NK-92 (cell line): ENCODE data around the gene POLR2A.

ENCODE experiments used
- DNase-seq: peaks from one replicate; lab custom pipeline; 2025; ENCODE audit not compliant: unreplicated experiment; lab: John Stamatoyannopoulos, UW

POLR2A gene

DNA sequence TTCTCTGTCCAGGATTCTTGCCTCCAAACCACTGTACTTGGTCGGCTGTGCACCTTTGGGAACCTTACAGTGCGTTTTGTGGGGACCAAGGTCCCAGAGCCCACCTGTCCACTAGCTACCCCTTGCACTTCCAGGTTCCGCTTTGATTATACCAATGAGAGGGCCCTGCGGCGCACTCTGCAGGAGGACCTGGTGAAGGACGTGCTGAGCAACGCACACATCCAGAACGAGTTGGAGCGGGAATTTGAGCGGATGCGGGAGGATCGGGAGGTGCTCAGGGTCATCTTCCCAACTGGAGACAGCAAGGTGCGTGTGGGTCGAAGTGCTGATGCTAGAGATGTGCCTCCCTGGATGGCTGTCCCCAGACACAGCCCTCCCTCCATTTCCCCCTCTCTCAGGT, 18.8 kb downstream of the POLR2A start:
- DNase-seq: no peak

DNA sequence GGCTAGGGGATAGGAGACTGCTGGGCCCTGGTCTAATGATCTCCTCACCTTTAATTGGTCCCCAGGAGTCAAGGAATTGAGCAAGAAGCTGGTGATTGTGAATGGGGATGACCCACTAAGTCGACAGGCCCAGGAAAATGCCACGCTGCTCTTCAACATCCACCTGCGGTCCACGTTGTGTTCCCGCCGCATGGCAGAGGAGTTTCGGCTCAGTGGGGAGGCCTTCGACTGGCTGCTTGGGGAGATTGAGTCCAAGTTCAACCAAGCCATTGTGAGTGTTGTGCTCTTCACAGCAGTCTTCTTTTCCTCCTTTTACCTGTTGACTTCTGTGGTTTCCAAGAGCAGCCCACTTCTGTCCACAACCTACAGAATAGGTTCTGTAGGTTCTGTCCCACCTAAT, 19.4 kb downstream of the POLR2A start:
- no peak for DNase-seq

DNA sequence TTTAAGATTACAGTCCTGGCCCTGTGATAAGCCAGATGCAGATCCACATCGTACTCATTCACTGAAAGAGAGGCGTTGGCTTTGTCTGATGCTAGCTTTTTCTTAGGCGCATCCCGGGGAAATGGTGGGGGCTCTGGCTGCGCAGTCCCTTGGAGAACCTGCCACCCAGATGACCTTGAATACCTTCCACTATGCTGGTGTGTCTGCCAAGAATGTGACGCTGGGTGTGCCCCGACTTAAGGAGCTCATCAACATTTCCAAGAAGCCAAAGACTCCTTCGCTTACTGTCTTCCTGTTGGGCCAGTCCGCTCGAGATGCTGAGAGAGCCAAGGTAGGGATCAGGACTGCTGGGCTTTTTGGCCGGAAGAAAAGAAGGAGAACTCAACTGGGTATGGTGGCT, 24.0 kb downstream of the POLR2A start:
- DNase-seq: no peak

DNA sequence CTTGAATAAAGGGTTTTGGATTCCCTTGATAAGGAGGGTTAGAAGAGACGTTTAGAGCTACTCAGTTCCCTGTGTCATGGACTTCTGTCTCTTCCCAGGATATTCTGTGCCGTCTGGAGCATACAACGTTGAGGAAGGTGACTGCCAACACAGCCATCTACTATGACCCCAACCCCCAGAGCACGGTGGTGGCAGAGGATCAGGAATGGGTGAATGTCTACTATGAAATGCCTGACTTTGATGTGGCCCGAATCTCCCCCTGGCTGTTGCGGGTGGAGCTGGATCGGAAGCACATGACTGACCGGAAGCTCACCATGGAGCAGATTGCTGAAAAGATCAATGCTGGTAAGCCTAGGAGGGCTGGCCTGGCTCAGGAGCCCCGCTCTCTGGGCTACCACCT, 24.7 kb downstream of the POLR2A start:
- DNase-seq: no peak

DNA sequence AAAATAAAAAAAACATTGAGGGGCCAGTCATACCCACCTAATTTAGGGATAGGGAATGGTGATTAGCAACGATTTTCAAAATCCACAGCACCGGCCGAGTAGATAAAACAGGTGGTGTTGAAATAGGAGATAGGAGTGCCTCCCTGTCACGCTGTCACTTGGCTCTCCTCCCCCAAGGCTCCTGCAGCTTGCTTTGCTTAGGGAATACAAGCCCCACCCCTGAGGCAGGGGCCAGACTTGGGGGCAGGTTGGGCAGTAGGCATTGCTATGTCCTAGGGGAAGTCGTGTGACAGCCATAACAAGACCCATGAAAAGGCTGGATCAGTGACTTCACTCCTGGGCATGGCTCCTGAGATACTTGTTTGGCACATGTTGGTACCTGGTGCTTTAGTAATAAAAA, 25.8 kb downstream of the POLR2A start:
- DNase-seq: no peak

DNA sequence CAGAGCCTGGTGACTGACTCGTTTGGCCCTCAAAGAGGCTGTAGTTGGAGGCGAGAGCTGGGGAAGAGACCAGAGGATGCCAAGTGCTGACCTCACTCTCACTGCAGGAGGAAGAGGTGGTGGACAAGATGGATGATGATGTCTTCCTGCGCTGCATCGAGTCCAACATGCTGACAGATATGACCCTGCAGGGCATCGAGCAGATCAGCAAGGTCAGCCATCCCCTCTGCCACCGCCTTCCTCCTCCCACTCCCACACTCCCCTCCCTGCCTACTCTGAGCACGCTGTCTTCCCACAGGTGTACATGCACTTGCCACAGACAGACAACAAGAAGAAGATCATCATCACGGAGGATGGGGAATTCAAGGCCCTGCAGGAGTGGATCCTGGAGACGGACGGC, 26.9 kb downstream of the POLR2A start:
- no peak for DNase-seq

DNA sequence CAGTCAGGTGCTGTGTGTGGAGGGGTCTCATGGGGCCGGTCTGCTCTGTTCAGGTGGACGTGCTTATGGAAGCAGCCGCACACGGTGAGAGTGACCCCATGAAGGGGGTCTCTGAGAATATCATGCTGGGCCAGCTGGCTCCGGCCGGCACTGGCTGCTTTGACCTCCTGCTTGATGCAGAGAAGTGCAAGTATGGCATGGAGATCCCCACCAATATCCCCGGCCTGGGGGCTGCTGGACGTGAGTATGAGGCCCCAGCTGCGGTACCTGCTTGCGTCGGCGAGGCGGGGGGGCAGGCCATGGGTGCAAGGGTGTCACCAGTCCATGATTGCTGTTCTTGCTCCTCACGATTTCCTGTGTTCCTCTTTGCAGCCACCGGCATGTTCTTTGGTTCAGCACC, 27.9 kb downstream of the POLR2A start:
- no peak for DNase-seq

DNA sequence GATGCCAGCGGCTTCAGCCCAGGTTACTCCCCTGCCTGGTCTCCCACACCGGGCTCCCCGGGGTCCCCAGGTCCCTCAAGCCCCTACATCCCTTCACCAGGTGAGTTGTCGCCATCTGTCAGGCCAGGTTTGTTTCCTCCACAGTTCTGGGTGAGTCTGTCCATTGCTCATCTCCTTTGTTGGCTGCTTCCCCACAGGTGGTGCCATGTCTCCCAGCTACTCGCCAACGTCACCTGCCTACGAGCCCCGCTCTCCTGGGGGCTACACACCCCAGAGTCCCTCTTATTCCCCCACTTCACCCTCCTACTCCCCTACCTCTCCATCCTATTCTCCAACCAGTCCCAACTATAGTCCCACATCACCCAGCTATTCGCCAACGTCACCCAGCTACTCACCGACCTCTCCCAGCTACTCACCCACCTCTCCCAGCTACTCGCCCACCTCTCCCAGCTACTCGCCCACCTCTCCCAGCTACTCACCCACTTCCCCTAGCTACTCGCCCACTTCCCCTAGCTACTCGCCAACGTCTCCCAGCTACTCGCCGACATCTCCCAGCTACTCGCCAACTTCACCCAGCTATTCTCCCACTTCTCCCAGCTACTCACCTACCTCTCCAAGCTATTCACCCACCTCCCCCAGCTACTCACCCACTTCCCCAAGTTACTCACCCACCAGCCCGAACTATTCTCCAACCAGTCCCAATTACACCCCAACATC, 28.8 kb downstream of the POLR2A start:
- DNase-seq: no peak

DNA sequence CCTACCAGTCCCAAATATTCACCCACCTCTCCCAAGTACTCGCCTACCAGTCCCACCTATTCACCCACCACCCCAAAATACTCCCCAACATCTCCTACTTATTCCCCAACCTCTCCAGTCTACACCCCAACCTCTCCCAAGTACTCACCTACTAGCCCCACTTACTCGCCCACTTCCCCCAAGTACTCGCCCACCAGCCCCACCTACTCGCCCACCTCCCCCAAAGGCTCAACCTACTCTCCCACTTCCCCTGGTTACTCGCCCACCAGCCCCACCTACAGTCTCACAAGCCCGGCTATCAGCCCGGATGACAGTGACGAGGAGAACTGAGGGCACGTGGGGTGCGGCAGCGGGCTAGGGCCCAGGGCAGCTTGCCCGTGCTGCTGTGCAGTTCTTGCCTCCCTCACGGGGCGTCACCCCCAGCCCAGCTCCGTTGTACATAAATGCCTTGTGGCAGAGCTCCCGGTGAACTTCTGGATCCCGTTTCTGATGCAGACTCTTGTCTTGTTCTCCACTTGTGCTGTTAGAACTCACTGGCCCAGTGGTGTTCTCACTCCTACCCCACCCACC, 29.8 kb downstream of the POLR2A start:
- DNase-seq: no peak

DNA sequence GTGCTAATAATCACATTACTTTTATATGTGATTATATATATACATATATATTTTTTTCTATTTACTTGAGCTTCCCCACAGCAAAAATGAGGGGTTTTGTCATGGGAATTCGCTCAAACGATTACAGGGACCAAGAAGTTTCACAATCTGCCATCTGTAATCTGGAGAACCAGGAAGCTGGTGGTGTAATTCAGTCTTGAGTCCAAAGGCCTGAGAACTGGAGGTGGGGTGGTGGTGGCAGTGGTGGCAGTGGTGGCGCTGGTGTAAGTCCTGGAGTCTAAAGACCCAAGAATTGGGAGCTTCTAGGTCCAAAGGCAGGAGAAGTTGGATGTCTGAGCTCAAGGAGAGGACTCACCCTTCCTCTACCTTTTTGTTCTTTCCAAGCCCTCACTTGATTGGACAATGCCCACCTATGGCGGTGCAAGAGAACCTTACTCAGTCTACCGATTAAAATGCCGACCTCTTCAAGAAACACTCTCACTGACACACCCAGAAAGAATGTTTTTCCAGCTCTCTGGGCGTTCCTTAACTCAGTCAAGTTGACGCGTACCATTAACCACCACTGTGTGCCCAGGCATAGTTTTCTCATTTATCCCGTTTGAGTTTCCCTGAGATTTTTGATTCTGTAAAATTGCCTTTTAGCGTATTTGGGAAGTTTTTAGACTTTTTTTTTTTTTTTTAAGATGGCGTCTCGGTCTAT, 31.9 kb downstream of the POLR2A start:
- no peak for DNase-seq

DNA sequence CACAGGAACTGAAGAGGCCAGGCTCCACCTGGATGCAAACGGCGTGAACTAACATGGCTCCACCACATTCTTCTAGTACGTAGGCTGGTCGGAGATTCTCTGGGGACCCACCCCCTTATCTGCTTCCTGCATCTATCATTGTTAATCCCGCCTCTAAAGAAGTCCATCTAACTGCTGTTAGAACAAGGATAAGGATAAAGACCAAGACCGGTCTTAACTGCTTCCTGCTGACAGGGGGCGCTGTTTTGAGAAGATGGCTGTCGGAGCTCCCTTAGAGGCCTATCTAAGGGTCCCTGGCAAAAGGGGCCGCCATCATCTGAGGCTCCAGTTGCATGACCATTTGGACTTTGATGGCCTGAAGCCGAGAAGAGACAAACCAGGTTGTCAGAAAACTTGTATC, 38.9 kb downstream of the POLR2A start:
- DNase-seq: no peak

DNA sequence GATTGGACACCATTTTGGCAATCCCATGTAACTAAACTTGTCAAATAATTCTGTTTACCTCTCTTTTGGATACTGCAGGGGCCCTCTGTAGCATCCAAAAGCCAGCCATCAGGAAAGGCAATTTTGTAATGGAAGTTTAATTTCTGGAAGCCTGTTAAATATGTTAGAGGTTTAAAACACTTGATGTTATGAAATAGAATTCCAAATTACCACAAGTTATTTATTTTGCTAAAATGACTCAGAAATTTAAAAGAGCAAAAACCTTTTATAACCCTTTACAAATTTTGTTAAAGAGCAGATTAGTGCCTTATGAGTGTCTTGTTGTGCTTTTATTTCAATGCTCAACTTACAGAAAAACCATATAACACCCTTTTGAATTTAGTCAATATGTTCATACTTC, 44.7 kb downstream of the POLR2A start:
- DNase-seq: no peak

DNA sequence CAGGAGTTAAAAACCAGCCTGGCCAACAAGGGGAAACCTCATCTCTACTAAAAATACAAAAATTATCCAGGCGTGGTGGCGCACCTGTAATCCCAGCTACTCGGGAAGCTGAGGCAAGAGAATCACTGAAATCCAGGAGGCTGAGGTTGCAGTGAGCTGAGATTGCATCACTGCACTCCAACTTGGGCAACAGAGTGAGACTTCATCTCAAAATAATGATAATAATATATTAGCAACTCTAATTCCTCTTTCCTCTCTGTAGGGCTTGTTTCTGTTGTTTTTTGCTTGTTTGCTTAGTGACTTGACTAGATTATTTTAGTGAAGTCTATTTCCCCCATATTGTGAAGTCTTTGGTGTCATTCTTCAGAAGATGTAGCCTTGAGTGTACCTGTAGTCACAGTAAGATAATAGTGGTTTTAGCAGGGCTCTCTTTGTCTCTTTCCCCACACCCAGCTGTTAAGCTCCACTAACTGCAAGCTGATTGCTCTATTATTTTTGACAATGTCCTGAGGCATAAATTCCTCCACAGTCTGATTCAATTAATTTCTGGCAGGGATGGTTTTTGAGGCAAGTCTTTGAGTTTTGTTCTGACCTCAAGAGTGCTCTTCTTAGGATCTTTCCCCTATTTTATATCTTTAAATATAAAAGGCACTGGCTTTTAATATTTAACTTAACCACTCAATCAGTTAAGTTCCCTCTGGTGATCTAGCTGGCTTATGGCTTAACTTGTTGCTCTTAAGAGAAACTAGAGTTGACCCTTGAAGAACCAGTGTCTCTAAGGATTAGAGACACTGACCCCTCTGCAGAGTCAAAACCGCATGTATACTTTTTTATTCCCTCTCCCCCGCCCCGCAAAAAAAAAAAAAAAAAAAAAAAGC, 46.1 kb downstream of the POLR2A start:
- no peak for DNase-seq

DNA sequence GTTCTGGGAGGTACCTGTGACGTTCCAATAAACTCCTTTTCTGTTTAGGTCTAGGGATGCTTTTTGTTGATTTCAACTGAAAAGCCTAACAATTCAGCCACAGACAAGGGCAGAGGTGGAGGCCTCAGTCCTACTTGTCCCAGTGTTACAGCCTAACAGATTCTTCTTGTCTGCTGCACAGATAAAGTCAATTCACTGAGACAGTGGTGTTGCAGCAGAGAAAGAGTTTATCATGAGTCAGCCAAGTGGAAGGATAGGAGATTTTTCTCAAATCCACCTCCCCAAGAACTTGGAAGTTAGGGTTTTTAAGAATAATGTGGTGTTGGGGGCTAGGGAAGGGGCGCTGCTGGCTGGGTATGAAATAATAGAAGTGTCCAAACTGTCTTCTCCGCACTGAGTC, 53.9 kb downstream of the POLR2A start:
- DNase-seq: no peak

DNA sequence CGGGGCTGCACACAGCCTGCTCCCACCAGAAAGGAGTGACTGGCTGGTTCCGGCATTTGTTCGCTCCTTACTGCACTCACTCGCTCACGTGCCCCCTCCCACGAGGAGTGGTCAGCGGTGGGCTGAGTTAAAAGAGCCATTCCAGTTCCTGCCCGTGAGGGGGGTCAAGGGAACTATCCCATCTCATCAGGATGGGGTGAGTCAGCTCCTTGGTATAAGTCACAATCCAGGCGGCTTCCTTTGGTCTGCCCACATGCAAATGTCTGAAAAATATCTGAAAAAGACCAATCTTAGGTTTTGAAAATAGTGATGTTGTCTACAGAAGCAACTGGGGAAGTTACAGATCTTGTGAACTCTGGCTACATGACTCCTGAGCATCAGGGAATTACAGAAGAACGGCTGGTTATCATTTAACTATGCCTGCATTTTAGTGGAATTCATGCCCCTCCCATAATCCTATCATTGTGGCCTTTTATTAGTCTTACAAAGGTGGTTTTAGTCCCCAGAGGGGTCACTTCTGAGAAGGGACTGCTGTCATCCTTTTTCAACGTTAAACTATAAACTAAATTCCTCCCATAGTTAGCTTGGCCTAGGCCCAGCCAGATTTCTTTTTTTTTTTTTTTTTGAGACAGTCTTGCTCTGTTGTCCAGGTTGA, 54.9 kb downstream of the POLR2A start:
- no peak for DNase-seq

DNA sequence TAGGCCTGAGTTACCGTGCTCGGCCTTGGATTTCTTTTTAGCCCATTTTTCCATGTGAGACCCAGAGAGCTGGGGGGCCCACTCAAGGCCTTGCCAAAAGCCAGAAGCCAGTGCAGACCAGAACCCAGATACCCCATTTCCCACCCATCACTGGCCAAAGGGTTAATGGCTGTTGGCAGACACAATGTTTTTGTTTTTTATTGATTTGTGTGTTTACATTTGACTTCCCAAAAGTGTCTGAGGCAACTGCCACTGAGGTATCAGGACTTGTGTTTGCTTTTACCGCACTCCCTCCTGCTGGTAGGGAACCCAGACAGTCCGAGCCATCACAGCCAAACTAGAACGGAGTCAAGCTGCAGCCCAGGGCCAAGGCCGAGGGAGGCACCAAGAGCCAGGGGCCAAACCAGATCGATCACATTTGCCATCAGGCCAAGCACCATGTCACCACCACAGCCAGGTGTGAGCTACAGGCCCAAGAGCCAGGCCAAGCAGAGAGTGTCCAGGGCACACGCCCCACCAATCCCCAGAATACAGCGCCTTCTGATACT, 57.0 kb downstream of the POLR2A start:
- no peak for DNase-seq

DNA sequence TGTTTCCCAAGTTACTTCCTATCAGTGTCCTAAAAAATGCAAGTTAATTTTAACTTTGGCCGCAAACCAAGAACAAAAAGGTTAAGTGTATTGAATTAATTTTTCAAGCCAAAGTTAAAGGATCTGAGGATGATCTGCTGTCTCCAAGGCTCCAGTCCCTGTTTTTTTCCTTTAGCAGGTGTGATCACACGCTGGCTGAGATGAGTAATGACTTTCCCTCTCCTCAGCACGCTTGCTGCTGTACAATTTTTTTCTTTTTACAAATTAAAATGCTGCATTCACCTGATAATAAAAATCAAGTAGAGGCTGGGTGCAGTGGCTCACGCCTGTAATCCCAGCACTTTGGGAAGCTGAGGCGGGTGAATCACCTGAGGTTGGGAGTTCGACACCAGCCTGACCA, 60.7 kb downstream of the POLR2A start:
- DNase-seq: no peak

DNA sequence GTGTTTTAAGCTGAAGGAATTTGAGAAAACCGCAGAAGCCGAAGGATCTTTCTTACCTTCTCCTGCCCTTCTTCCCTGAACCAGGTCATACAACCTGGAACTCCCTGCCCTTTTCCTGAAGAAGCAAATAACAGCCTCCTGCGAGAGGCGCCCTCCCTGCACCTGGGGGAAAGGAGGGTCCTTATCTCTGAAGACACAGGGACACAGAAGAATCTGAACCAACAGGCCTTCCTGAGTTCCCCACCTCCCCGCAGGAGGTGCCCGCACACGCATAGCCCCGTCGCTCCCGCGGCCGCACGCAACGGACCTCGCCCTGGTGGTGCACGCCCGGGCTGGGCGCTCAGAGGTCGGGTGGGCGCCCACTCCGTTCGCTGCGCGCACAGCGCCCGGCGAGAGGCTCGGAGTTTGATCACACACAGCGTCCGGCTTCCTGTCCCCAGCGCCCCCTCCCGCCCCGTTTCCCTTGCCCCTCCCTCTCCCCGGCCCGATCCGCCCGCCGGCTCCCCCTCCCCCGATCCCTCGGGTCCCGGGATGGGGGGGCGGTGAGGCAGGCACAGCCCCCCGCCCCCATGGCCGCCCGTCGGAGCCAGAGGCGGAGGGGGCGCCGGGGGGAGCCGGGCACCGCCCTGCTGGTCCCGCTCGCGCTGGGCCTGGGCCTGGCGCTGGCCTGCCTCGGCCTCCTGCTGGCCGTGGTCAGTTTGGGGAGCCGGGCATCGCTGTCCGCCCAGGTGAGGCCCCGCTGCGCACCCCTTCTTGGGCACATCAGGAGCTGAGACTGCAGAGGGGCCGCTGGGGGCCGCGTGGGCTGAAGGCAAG, 64.6 kb downstream of the POLR2A start, which contains the start of gene TNFSF12:
TSS of gene TNFSF12 (plus strand) at position 474 of the 816 bp plus-strand sequence. CDS start at position 570, 96 bp downstream.
- DNase-seq: no peak
